Stimulated activated CD8-positive, alpha-beta memory T cell treated with anti-CD3 and anti-CD28 coated beads, Interleukin-7, amount 100 ng/mL, for 4 hours (primary cell): Measurements from ENCODE around the gene PACSIN1.
"Not testable (repeated sequence)": the region's sequence is repeated elsewhere in the genome, so short reads cannot be mapped to it uniquely, and the experiment has no call there.

Source experiments
- DNase-seq, 2 donors: peaks; one replicate each; pipeline ENCODE4 v3.0.0-alpha.2; 2020; ENCODE audit warnings: low read depth in 2 of 2

PACSIN1 gene

GRCh38 chr6:34484899-34485298 is 19.0 kb downstream of the PACSIN1 start:
- peak; percentile 63 to 71 for DNase-seq

GRCh38 chr6:34485321-34486060 is 19.6 kb downstream of the PACSIN1 start:
- no peak for DNase-seq

DNA sequence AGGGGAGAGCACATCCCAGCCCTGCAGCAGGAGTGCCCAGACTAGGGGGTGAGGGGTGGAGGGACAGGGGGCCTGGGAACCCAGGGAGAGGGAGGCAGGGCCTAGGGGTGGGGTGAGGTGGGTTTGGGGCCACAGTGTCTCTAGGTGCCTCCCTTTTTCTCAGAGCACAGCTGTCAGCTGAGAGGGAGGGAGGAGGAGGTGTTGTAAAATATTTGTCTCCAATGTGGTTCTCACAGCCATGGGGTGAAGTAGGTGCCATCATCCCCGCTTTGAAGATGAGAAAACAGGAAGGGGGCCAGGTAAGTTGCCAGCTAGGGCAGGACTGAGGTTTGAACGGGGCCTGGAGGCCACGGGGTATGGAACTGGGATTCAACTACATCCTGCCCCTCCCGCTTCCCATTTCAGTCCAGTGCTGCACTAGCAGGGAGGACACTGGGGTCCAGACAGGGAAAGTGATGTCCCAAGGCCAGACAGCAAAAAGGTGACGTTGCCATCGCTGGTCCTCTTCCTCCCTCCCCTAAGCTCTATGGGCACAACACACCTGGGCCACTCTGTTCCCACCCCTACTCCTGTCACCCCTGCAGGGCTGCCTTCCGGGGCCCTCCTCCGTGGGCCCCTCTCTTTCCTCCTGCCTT is 20.3 kb downstream of the PACSIN1 start:
- no peak for DNase-seq

DNA sequence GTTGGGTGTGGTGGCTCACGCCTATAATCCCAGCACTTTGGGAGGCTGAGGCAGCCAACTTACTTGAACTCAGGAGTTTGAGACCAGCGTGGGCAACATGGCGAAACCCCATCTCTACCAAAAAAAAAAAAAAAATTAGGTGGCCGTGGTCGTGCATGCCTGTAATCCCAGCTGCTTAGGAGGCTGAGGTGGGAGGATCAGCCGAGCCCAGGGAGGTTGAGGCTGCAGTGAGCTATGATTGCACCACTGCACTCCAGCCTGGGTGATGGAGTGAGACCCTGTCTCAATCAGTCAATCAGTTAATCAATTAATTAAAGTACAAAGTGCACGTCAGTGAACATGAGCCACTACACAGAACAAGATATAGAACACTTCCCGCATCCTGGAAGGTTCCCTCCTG is 21.0 kb downstream of the PACSIN1 start:
- DNase-seq: not testable (repeated sequence)

DNA sequence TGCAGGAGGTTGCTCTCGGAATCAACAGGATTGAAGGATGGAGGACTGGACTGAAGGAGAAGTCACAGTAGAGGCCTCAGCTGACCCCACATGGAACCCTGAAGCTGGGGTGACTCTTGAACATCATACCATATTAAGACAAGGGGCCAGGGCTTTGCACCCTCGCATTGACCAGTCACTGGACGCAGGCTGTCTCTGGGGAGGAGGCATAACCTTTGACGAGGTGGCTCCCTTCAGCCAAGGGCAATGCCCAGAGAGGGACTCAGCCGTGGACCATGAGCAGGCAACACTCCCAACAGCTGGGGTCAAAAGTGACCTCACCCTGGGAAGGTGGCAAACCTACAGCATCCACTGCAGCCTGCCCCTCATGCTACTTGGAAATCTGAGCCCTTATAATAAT is 21.7 kb downstream of the PACSIN1 start:
- no peak for DNase-seq

DNA sequence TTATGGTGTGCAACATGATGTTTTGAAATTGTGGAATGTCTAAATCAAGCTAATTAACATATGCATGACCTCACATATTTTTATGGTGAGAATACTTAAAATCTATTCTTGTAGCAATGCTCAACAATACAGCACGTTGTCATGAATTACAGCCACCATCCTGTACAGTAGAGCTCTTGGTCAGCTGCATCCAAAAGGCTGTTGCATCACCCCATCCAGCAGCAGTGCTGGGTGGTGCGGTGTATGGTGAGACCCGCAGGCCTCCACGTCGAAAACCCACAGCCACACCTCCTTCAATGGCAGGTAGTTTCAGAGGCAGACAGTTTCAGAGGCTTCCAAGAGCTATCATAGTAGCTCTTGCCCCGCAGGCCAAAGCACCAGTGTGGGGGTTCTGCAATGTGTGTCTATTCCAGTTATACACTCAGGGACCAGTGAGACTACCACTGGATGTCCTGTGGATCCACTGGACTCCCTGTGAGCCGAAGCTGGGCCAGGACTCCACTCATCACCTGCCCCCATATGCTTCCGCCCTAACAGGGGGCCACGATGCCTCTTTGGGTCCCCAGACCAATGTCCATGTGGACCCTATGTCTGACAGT is 23.4 kb downstream of the PACSIN1 start:
- no peak for DNase-seq

DNA sequence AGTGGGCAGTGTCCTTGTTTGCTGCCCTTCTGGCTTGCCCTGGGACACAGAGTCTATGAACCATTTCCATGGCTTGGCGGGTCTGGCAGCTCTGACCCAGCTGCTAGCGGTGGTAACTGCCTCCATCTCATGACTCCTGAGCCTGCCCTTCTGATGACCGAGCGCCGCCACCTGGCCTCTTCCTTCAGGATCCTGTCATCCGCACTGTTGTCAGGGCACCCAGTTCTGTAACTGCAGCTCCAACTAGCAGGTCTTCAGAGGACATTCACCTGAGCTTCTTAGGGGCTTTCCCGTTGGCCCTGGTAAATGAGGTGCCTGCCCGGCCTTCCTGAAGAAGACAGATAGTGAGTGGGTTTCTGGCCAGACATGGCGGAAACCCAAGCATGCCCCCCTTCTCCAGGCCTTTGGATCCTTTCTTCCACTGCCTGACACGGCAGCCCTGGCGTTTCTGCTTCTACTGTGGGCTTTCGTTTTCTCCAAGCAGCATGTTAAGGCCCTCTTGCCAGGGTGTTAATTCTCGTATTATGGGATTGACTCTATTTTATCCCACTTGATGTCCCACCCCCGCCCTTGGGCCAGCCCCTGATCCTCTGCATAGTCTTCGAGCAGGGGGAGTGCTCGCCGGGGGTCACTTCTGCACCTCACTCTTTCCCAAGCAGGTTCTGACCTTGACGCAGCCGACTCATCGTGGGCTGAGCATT is 24.7 kb downstream of the PACSIN1 start:
- DNase-seq: no peak

GRCh38 chr6:34491091-34491430 is 25.2 kb downstream of the PACSIN1 start:
- DNase-seq: no peak

DNA sequence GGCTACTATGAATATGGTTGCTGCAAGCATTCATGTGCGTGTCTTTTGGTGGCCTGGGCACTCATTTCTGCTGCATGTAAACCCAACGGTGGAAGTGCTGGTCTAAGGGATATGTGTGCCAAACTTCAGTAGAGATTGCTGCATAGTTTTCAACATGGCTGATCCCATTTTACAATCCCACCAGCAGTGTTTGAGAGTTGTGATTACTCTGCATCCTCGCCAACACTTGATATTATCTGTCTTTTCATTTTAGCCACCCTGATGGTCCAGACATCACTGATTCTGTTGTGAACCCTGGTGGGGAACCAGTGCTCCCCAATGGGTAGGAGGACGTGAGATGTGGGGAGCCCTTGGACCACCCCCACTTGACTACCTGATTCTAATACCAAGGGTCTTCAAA is 27.5 kb downstream of the PACSIN1 start:
- DNase-seq: no peak

DNA sequence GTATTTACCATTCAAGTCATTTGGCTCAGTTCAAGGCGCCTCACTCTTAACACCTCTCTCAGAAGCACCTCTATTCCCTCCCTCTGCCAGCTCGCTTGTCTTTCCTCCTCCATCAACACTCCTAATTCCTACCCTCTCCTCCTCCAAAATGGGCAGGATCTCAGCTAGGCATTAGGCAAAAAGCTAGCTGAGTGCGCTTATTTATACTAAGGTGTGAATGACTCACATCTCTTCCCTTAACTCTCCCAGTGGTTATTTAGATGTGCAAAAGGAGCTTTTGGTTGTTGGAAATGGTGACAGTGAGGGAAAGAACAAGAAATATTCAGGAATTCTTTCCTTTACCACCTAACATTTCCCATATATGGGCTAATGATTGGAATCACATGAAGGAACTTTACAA is 29.1 kb downstream of the PACSIN1 start:
- DNase-seq: no peak

- DNase-seq: no peak
Measured at GRCh38 chr6:34496103-34496685, 30.3 kb downstream of the PACSIN1 start.

DNA sequence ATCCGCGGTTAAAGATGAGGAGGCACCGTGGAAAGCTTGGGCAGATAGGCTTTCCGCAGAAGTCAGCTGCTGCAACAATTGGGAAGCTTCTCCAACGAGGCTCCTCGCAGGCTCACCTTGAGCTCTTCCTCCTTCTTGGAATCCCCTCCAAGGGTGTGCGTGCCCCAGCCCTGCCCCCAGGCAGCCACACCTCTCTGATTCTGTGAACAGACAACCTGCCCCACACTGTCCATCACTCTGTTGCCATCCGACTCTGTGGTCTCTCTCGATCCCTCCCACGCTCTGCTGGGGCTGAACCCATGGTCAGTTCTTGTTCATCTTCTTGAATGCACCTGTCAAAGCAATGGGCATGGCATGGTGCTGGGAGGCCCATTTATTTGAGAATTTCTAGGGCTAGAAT is 31.5 kb downstream of the PACSIN1 start:
- no peak for DNase-seq

- DNase-seq: no peak
Measured at GRCh38 chr6:34506718-34507117, 40.8 kb downstream of the PACSIN1 start.

DNA sequence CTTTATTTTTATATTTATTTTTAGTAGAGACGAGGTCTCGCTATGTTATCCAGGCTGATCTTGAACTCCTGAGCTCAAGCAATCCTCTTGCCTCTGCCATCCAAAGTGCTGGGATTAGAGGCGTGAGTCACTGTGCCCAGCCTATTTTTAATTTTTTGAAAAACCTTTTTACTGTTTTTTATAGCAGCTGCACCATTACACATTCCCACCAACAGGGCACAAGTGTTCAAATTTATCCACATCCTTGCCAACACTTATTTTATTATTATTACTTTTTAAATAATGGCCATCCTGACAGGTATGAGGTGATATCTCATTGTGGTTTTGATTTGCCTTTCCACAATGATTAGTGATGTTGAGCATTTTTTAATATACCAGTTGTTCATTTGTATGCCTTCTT is 42.5 kb downstream of the PACSIN1 start:
- no peak for DNase-seq

GRCh38 chr6:34509782-34510181 is 43.9 kb downstream of the PACSIN1 start:
- DNase-seq: no peak

DNA sequence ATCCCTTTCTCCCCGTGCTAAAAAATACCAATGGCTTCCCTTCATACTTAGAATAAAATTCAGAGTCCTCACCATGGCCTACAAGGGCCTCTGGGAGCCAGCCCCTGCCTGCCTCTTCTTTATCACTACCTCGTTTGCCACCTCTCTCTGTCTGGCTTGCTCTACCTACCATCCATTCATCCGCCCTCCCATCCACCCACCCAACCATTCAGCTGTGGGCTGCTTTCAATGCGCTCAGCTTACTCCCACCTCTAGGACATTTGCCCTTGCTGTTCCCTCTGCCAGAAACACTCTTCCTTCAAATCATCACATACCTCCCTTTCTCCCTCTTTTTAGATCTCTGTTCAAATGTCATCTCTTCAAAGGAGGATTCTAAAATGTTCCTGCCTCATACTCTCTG is 44.4 kb downstream of the PACSIN1 start:
- DNase-seq: no peak

DNA sequence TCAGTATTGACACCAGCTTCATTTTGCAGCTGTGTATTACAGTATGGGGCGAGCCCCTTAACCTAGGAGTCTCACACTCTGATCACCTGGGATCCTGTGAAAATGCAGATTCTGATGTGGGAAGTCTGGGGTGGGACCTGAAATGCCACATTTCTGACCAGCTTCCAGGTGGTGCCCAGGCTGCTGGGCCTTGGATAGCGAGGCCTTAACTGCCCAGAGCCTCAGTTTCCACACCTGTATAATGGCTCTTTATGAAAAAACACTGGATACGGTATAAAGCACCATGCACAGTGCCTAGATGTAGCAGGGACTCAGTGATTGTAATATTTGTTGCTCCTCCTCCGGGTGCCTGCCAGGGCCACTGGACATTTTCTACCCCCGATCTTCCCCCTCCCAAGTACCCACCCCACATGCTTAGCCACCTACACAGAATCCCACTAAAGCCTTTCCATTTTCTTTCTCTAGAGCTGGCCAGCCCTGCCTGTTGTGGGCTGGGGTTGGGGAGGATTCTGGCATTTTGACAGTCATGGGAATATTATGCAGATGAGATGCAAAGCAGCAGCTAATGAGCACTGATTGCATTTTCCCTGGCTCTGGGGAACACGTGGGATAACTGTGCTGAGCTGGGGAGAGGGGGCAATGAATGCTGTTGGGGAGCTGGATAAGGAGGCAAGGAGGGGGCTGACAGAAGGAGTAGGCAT is 45.5 kb downstream of the PACSIN1 start:
- no peak for DNase-seq

GRCh38 chr6:34511915-34512737 is 46.2 kb downstream of the PACSIN1 start:
- DNase-seq: no peak

DNA sequence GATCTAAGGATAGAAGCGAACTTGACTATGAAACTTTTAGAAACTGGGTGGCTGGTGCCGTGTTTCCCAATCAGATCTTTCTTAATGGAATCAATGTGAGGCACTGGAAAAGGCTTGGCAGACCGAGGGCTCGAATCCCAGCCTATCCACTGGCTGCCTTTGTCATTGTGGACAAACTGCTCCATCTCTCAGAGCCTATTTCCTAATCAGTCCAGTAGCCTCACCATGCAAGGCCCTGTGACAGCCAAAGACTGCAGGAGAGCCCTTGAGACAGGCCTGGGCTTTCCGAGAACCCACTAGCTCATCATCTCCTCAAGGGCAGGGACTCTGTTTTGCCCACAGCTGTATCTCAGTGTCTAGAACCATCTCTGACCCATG is 46.9 kb downstream of the PACSIN1 start:
- no peak for DNase-seq

GRCh38 chr6:34513646-34514045 is 47.8 kb downstream of the PACSIN1 start:
- no peak for DNase-seq

DNA sequence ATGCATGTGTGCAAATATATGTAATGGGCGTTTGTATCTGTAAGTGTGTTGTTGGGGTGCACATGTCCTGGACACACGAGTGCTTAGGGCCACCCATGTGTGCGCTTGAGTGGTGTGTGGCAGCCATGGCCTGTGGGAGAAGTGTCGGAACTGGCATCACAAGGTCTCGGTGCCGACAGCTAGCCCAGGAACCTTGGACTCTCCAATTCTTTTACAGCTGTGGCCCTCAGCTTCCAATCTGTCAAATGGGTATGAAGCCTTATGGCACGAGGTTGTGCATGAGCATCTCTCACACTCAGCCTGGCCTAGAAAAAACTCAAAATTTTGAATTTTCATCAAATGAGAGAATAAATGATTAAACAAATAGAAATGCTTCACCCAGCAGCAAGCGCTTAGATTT is 48.2 kb downstream of the PACSIN1 start:
- DNase-seq: no peak
